22Rv1 (cell line): ENCODE measurements around the gene MBOAT2.

Experiments
- CTCF ChIP-seq: fragments of 450-650 bp; IDR thresholded peaks from 2 replicates; pipeline ENCODE4 v1.5.1; 2017; ENCODE audit warnings: mild to moderate bottlenecking
- ZFX ChIP-seq: fragments of 450-650 bp; IDR thresholded peaks from 2 replicates; pipeline ENCODE4 v1.6.1; 2017; ENCODE audit warnings: antibody characterized with exemption, borderline replicate concordance

- no peak for TF ChIP-seq CTCF
- no peak for TF ChIP-seq ZFX
These were observed 40.6 kb downstream of the MBOAT2 start for GRCh38 chr2:8962890-8963289.
